ENCODE data around the gene NRGN. TPM values are rescaled to one million over a fixed set of nuclear protein-coding genes. Genes with fewer than 3 reads are reported as not detected.

Gene NRGN
- not detected in 2 replicates for total RNA-seq

GRCh38 chr11:124739479-124740276 lies at the start of gene NRGN:
Gene NRGN, plus strand, starts transcription at chr11:124739942. Its CDS starts 143 bp downstream, at chr11:124740085.

GRCh38 chr11:124751741-124752470 lies 12.2 kb downstream of the NRGN start, which contains the start of gene VSIG2:
Gene VSIG2, minus strand, starts transcription at chr11:124752255. Its CDS starts 118 bp downstream, at chr11:124752137.

GRCh38 chr11:124762105-124762623 lies 22.4 kb downstream of the NRGN start, which contains the start of gene ESAM:
Gene ESAM, minus strand, starts transcription at chr11:124762290. Its CDS starts 136 bp downstream, at chr11:124762154.

Other genes starting within 250 kb of the NRGN start
- not detected in 2 replicates for gene OR8B12, start 196.3 kb upstream of the NRGN start, total RNA-seq
- under 0.01 TPM in 1 of 2 replicates, not detected in the other for gene OR8A1, start 169.9 kb upstream of the NRGN start, total RNA-seq
- not detected in 2 replicates for gene PANX3, start 128.5 kb upstream of the NRGN start, total RNA-seq
- 38.3 and 40.9 TPM in 2 replicates for gene TBRG1, start 117.1 kb upstream of the NRGN start, total RNA-seq
- 10.1 and 11.5 TPM in 2 replicates for gene SIAE, start 66.2 kb upstream of the NRGN start, total RNA-seq
- gene SPA17, start 66.0 kb upstream of the NRGN start, total RNA-seq = 4.4 and 5.2 TPM in 2 replicates
- not detected in 2 replicates for gene VSIG2, start 12.3 kb downstream of the NRGN start, total RNA-seq
- 0.61 TPM in 1 of 2 replicates, not detected in the other for gene ESAM, start 22.3 kb downstream of the NRGN start, total RNA-seq
- gene MSANTD2, start 60.5 kb downstream of the NRGN start, total RNA-seq = 10.6 and 13.0 TPM in 2 replicates
- 20.3 and 31.0 TPM in 2 replicates for gene ROBO3, start 125.5 kb downstream of the NRGN start, total RNA-seq
- 1.1 and 1.3 TPM in 2 replicates for gene ROBO4, start 157.9 kb downstream of the NRGN start, total RNA-seq
- gene HEPN1, start 179.3 kb downstream of the NRGN start, total RNA-seq = not detected in 2 replicates
- not detected in 2 replicates for gene HEPACAM, start 196.1 kb downstream of the NRGN start, total RNA-seq
- 1.6 TPM in 2 replicates for gene CCDC15, start 214.3 kb downstream of the NRGN start, total RNA-seq